T-helper 17 cell (primary cell): ENCODE results near the gene MAP4K3. TPM values are rescaled to one million over a fixed set of nuclear protein-coding genes. Genes with fewer than 3 reads are reported as not detected.
A peak's percentile ranks its signal among the peaks of the same experiment; 100 is the strongest.
"Not testable (repeated sequence)": the region's sequence is repeated elsewhere in the genome, so short reads cannot be mapped to it uniquely, and the experiment has no call there.

Experiments used
- ATAC-seq: fragments of 150-1000 bp; cut with Tn5 transposase; 2 replicates; pipeline ENCODE4 v1.10.0; 2021; ENCODE audit warnings: mild to moderate bottlenecking, moderate library complexity
- DNase-seq, 3 donors: peaks; one replicate each; pipeline versions ENCODE4 v3.0.0 to v3.0.0-alpha.2; 2020 to 2021
- H3K9me3 ChIP-seq: one replicate; pipeline ENCODE4 v1.7.0; 2013; ENCODE audit warnings: low read length, mild to moderate bottlenecking; ENCODE audit not compliant: control insufficient read depth, poor library complexity, severe bottlenecking
- H3K27ac Mint-ChIP-seq: one replicate; pipeline ENCODE4 v1.8.0; 2022; ENCODE audit warnings: mild to moderate bottlenecking, moderate library complexity, mixed read lengths
- H3K27me3 Mint-ChIP-seq: one replicate; pipeline ENCODE4 v1.8.0; 2022; ENCODE audit warnings: mixed read lengths
- H3K36me3 Mint-ChIP-seq: one replicate; pipeline ENCODE4 v1.8.0; 2022; ENCODE audit warnings: low read depth, mixed read lengths
- H3K4me1 Mint-ChIP-seq: one replicate; pipeline ENCODE4 v1.8.0; 2022; ENCODE audit warnings: mild to moderate bottlenecking, mixed read lengths
- H3K4me3 Mint-ChIP-seq: one replicate; pipeline ENCODE4 v1.8.0; 2022; ENCODE audit warnings: mild to moderate bottlenecking, moderate library complexity, mixed read lengths
- total RNA-seq, 4 donors: library from RNA in 2 of 4; stranded (reverse) in 2 of 4; gene quantifications; one replicate each; pipeline ENCODE4 v1.2.3 and lab custom pipeline; 2022 to 2026

The MAP4K3 gene
- total RNA-seq, 2 donors from 2014 or later: 18.8 to 19.7 TPM

- ATAC-seq: no peak
- Mint-ChIP-seq H3K27ac (peak overlapping the region; percentile 89), H3K36me3 (peaks cover 2% of the 10 kb centered on the region)
Observed at GRCh38 chr2:39368846-39369245, 68.2 kb downstream of the MAP4K3 start.

GRCh38 chr2:39368376-39368775 is 68.7 kb downstream of the MAP4K3 start:
- DNase-seq (no peak), ATAC-seq (no peak)
- Mint-ChIP-seq H3K4me3 (no peak overlapping the region), H3K27ac (peak overlapping the region; percentile 89), H3K27me3 (no peaks in the 10 kb centered on the region), H3K4me1 (peaks cover 16% of the 10 kb centered on the region), H3K36me3 (peaks cover 2% of the 10 kb centered on the region)
- H3K9me3 ChIP-seq: no peaks in the 10 kb centered on the region

More at GRCh38 chr2:39368846-39369245, 68.2 kb downstream of the MAP4K3 start:
- no peak for DNase-seq
- H3K4me1 Mint-ChIP-seq: peaks cover 16% of the 10 kb centered on the region
- H3K4me3 Mint-ChIP-seq: peak overlapping the region; percentile 64
- no peaks in the 10 kb centered on the region for H3K27me3 Mint-ChIP-seq
- no peaks in the 10 kb centered on the region for H3K9me3 ChIP-seq

DNA sequence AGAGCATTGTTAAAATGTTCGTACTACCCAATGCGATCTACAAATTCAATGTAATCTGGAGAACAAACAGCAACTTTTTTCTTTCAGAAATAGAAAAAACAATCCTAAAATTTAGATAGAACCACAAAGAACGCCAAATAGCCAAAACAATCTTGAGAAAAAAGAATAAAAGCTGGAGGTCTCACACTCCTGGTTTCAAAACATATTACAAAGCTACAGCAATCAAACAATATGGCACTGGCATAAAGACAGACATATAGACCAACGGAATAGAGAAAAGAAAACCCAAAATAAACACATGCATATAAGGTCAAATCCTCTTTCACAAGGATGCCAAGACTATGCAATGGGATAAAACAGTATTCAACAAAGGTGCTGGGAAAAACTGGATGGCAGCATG is 74.5 kb downstream of the MAP4K3 start:
- Mint-ChIP-seq H3K36me3 (peaks cover 2% of the 10 kb centered on the region), H3K4me3 (no peak overlapping the region), H3K27me3 (no peaks in the 10 kb centered on the region), H3K27ac (no peak overlapping the region), H3K4me1 (no peaks in the 10 kb centered on the region)
- ATAC-seq: no peak
- DNase-seq: no peak
- H3K9me3 ChIP-seq: peaks cover 13% of the 10 kb centered on the region

GRCh38 chr2:39361511-39361910 is 75.6 kb downstream of the MAP4K3 start:
- Mint-ChIP-seq H3K36me3 (peaks cover 2% of the 10 kb centered on the region), H3K4me3 (no peak overlapping the region), H3K27me3 (no peaks in the 10 kb centered on the region), H3K4me1 (no peaks in the 10 kb centered on the region), H3K27ac (no peak overlapping the region)
- DNase-seq: no peak
- ATAC-seq: no peak
- H3K9me3 ChIP-seq: peaks cover 13% of the 10 kb centered on the region

DNA sequence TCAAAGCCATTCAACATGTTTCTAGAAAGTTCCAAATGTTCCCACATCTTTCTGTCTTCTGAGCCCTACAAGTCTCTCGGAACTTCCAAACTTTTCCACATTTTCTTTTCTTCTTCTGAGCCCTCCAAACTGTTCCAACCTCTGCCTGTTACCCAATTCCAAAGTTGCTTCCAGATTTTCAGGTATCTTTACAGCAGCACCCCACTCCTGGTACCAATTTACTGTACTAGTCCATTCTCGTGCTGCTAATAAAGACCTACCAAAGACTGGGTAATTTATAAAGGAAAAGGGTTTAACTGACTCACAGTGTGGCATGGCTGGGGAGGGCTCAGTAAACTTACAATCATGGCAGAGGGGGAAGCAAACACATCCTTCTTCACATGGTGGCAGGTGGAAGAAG is 76.7 kb downstream of the MAP4K3 start:
- peaks cover 13% of the 10 kb centered on the region for H3K9me3 ChIP-seq
- H3K27me3 Mint-ChIP-seq, DNase-seq, H3K27ac Mint-ChIP-seq, H3K4me3 Mint-ChIP-seq, H3K4me1 Mint-ChIP-seq, H3K36me3 Mint-ChIP-seq, ATAC-seq: not testable (repeated sequence)

GRCh38 chr2:39359453-39360038 is 77.5 kb downstream of the MAP4K3 start:
- DNase-seq (no peak), ATAC-seq (no peak)
- no peaks in the 10 kb centered on the region for H3K4me1 Mint-ChIP-seq
- peaks cover 13% of the 10 kb centered on the region for H3K9me3 ChIP-seq
- no peak overlapping the region for H3K27ac Mint-ChIP-seq
- H3K27me3 Mint-ChIP-seq: no peaks in the 10 kb centered on the region
- no peak overlapping the region for H3K4me3 Mint-ChIP-seq
- H3K36me3 Mint-ChIP-seq: peaks cover 2% of the 10 kb centered on the region

GRCh38 chr2:39356922-39357639 is 80.0 kb downstream of the MAP4K3 start:
- DNase-seq: no peak
- no peak overlapping the region for H3K27ac Mint-ChIP-seq
- no peak for ATAC-seq
- no peak overlapping the region for H3K4me3 Mint-ChIP-seq
- no peaks in the 10 kb centered on the region for H3K27me3 Mint-ChIP-seq
- H3K9me3 ChIP-seq: peaks cover 9% of the 10 kb centered on the region
- no peaks in the 10 kb centered on the region for H3K4me1 Mint-ChIP-seq
- peaks cover 2% of the 10 kb centered on the region for H3K36me3 Mint-ChIP-seq

- Mint-ChIP-seq H3K4me3 (no peak overlapping the region), H3K4me1 (peaks cover 2% of the 10 kb centered on the region), H3K27ac (no peak overlapping the region), H3K27me3 (no peaks in the 10 kb centered on the region), H3K36me3 (no peaks in the 10 kb centered on the region)
- no peak for DNase-seq
- ATAC-seq: no peak
- H3K9me3 ChIP-seq: no peaks in the 10 kb centered on the region
Observed at GRCh38 chr2:39350658-39351057, 86.4 kb downstream of the MAP4K3 start.

DNA sequence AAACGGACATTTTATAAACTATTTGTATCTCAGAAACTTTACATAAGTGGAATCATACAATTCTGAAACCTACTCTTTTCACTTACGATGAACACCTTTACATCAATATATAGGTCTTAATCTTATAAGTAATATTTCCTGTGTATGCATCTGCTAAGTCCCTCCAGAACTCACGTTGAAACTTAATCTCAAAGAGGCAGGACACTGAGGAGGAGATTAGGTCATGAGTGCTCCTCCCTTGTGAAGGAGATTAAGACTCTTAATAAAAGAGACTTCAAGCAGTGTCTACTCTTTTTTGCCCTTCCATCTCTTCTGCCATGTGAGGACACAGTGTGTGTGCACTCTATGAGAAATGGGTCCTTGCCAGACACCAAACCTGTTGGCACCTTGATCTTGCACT is 98.6 kb downstream of the MAP4K3 start:
- H3K36me3 Mint-ChIP-seq: peaks cover 5% of the 10 kb centered on the region
- ATAC-seq (no peak), DNase-seq (no peak)
- peaks cover under 1% of the 10 kb centered on the region for H3K4me1 Mint-ChIP-seq
- no peak overlapping the region for H3K4me3 Mint-ChIP-seq
- H3K27me3 Mint-ChIP-seq: no peaks in the 10 kb centered on the region
- H3K27ac Mint-ChIP-seq: no peak overlapping the region
- no peaks in the 10 kb centered on the region for H3K9me3 ChIP-seq

DNA sequence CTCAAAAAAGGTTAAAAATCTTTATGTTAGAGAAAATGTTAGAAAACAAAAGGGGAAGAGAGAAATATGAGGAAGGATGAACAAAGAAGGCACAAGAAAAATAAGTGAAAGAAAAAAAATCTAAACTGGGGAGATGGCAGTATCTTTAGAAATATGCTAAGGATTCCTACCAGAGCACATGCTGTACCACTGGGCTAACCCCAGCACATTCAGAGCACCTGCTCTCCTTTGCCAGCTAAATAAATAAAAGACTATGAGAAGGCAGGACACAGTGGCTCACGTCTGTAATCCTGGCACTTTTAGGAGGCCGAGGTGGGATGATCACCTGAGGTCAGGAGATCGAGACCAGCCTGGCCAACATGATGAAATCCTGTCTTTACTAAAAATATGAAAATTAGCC is 101.2 kb downstream of the MAP4K3 start:
- H3K27ac Mint-ChIP-seq: no peak overlapping the region
- DNase-seq: no peak
- peaks cover 7% of the 10 kb centered on the region for H3K36me3 Mint-ChIP-seq

DNA sequence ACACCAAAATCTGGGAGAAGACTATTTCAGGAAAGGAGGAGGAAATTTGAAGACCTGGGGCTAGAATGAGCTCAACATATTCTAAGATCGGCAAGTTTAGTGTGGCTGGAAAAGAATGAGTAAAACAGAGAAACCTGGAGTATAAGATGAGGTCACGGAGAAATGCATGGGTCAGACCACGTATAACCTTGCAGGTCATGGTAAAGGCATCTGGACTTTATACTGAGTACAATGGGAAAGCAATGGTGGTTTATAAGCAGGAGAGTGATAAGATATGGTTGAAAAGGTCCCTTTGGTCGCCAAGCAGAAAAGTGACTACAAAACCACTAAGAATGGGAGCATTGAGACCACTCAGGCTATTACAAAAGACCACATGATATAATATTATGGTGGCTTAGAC is 102.1 kb downstream of the MAP4K3 start:
- H3K27ac Mint-ChIP-seq: no peak overlapping the region

More for the DNA sequence above, 101.2 kb downstream of the MAP4K3 start:
- no peak for ATAC-seq
- Mint-ChIP-seq H3K27me3 (no peaks in the 10 kb centered on the region), H3K4me1 (no peaks in the 10 kb centered on the region), H3K4me3 (no peak overlapping the region)
- no peaks in the 10 kb centered on the region for H3K9me3 ChIP-seq

GRCh38 chr2:39334529-39334928 is 102.6 kb downstream of the MAP4K3 start:
- Mint-ChIP-seq H3K36me3 (peaks cover 13% of the 10 kb centered on the region), H3K27me3 (no peaks in the 10 kb centered on the region), H3K4me1 (no peaks in the 10 kb centered on the region), H3K27ac (no peak overlapping the region), H3K4me3 (no peak overlapping the region)
- no peaks in the 10 kb centered on the region for H3K9me3 ChIP-seq
- ATAC-seq (no peak), DNase-seq (no peak)

More for the DNA sequence above, 102.1 kb downstream of the MAP4K3 start:
- Mint-ChIP-seq H3K4me3 (no peak overlapping the region), H3K4me1 (no peaks in the 10 kb centered on the region), H3K27me3 (no peaks in the 10 kb centered on the region), H3K36me3 (peaks cover 13% of the 10 kb centered on the region)
- no peaks in the 10 kb centered on the region for H3K9me3 ChIP-seq
- DNase-seq (no peak), ATAC-seq (no peak)

GRCh38 chr2:39326644-39327043 is 110.4 kb downstream of the MAP4K3 start:
- DNase-seq: no peak
- Mint-ChIP-seq H3K36me3 (peaks cover 16% of the 10 kb centered on the region), H3K4me1 (no peaks in the 10 kb centered on the region), H3K27ac (no peak overlapping the region), H3K27me3 (no peaks in the 10 kb centered on the region), H3K4me3 (no peak overlapping the region)
- no peak for ATAC-seq
- no peaks in the 10 kb centered on the region for H3K9me3 ChIP-seq

DNA sequence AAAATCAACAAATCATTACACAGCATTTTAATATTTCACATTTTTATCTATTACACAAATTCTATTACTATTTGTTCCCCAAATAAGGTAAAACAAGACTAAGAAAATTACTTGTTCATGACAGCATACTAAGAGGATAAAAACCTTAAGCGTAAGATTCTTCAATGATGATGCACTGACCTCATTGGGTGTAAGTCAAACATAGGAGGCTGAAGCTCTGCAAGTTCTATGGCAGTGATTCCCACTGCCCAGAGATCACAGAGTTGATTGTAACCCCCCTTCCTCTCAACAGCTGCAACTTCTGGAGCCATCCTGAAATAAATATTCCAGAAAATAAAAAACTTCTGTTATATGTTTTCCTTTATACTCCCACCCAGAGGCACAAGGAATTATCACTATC is 111.1 kb downstream of the MAP4K3 start:
- H3K9me3 ChIP-seq: no peaks in the 10 kb centered on the region
- Mint-ChIP-seq H3K36me3 (peaks cover 13% of the 10 kb centered on the region), H3K4me3 (no peak overlapping the region), H3K4me1 (no peaks in the 10 kb centered on the region), H3K27ac (no peak overlapping the region), H3K27me3 (no peaks in the 10 kb centered on the region)
- DNase-seq (no peak), ATAC-seq (no peak)
